H1 (cell line): Measurements from ENCODE around the gene KRTAP10-12. TPM values are rescaled to one million over a fixed set of nuclear protein-coding genes. Genes with fewer than 3 reads are reported as not detected.
A peak's percentile ranks its signal among the peaks of the same experiment; 100 is the strongest.

ENCODE experiments used
- CTCF ChIA-PET: fragments of 300-600 bp; sonication (Branson Sonifier 250); formaldehyde crosslinking; loops from one replicate; lab custom pipeline; 2021; ENCODE audit not compliant: partially characterized antibody; lab: Charles Lee
- POLR2A ChIA-PET: fragments of 300-600 bp; sonication (Branson Sonifier 250); formaldehyde crosslinking; loops from one replicate; lab custom pipeline; 2021; ENCODE audit warnings: inconsistent platforms; ENCODE audit not compliant: partially characterized antibody; lab: Charles Lee
- DNase-seq, 2 experiments: peaks; one replicate each; pipeline versions ENCODE4 v3.0.0 to v3.0.0-alpha.2; 2010 to 2022; ENCODE audit warnings: low spot score in 2 of 2, low read depth in 1 of 2, mixed read lengths in 1 of 2
- FAIRE-seq: peaks from 2 replicates; lab custom pipeline; 2011; peaks lifted over from hg19 to GRCh38; lab: Jason Lieb, UNC
- H2AFZ ChIP-seq: 2 replicates; pipeline ENCODE4 v1.8.1; 2012; ENCODE audit warnings: low read length, inconsistent platforms
- H2AK5ac ChIP-seq: 2 replicates; pipeline ENCODE4 v1.6.1; 2013; ENCODE audit warnings: low read depth, low read length
- H2BK120ac ChIP-seq: replicated peaks from 2 replicates; pipeline ENCODE3; 2013; ENCODE audit warnings: low read depth, low read length, inconsistent platforms
- H2BK12ac ChIP-seq: 2 replicates; pipeline ENCODE4 v1.6.1; 2013; ENCODE audit warnings: low read depth, low read length
- H2BK15ac ChIP-seq: 2 replicates; pipeline ENCODE4 v1.6.1; 2013; ENCODE audit warnings: low read length
- H2BK20ac ChIP-seq: 2 replicates; pipeline ENCODE4 v1.6.1; 2013; ENCODE audit warnings: low read length
- H2BK5ac ChIP-seq: 2 replicates; pipeline ENCODE4 v1.6.1; 2013; ENCODE audit warnings: low read depth, low read length
- H3K14ac ChIP-seq: 2 replicates; pipeline ENCODE4 v1.6.1; 2013; ENCODE audit warnings: inconsistent platforms; ENCODE audit not compliant: insufficient read length
- H3K18ac ChIP-seq: 2 replicates; pipeline ENCODE4 v1.6.1; 2013; ENCODE audit warnings: low read length; ENCODE audit errors: extremely low read depth
- H3K23ac ChIP-seq: 2 replicates; pipeline ENCODE4 v1.6.1; 2013; ENCODE audit warnings: inconsistent platforms; ENCODE audit not compliant: insufficient read length
- H3K23me2 ChIP-seq: 2 replicates; pipeline ENCODE4 v1.6.1; 2013; ENCODE audit warnings: low read depth, low read length
- H3K27ac ChIP-seq: 2 replicates; pipeline ENCODE4 v1.6.1; 2011; ENCODE audit warnings: low read depth, low read length, inconsistent platforms
- H3K27me3 ChIP-seq, 4 experiments: replicated peaks in 1 of 4; 1 replicate in 1 of 4; 2 replicates in 3 of 4; pipeline versions ENCODE4 v1.6.1 to v1.8.1; 2011 to 2013; ENCODE audit warnings: low read length in 3 of 4, mild to moderate bottlenecking in 3 of 4, inconsistent platforms in 2 of 4, mixed read lengths in 2 of 4, moderate library complexity in 1 of 4; ENCODE audit not compliant: control insufficient read depth in 3 of 4, insufficient read depth in 3 of 4; ENCODE audit errors: extremely low read depth in 1 of 4
- H3K36me3 ChIP-seq, 4 experiments: 2 replicates each; pipeline versions ENCODE4 v1.6.1 to v1.8.1; 2011 to 2013; ENCODE audit warnings: mild to moderate bottlenecking in 4 of 4, low read length in 3 of 4, moderate library complexity in 2 of 4, control low read depth in 1 of 4, inconsistent platforms in 1 of 4; ENCODE audit not compliant: insufficient read depth in 4 of 4, control insufficient read depth in 2 of 4
- H3K4ac ChIP-seq: replicated peaks from 2 replicates; pipeline ENCODE3; 2013; ENCODE audit warnings: low read length, low read depth, mixed read lengths, inconsistent platforms; ENCODE audit not compliant: insufficient read length
- H3K4me1 ChIP-seq, 4 experiments: replicated peaks in 1 of 4; 1 replicate in 1 of 4; 2 replicates in 3 of 4; pipeline versions ENCODE4 v1.6.1 to v1.8.1; 2011 to 2013; ENCODE audit warnings: low read length in 3 of 4, inconsistent platforms in 2 of 4, mixed read lengths in 1 of 4; ENCODE audit not compliant: insufficient read depth in 4 of 4, control insufficient read depth in 3 of 4
- H3K4me2 ChIP-seq, 2 experiments: 2 replicates each; pipeline versions ENCODE4 v1.6.1 to v1.8.1; 2011 to 2013; ENCODE audit warnings: low read depth in 2 of 2, low read length in 2 of 2, control low read depth in 1 of 2, inconsistent platforms in 1 of 2, mild to moderate bottlenecking in 1 of 2; ENCODE audit not compliant: insufficient read depth in 1 of 2
- H3K4me3 ChIP-seq, 4 experiments: fragments of 200-600, 300-600 bp in 1 of 4; sonication (generic), shearing (Covaris generic), sonication (Bioruptor Twin) in 1 of 4; 2 replicates each; pipeline versions ENCODE4 v1.5.1 to v1.8.1; 2011 to 2016; ENCODE audit warnings: low read length in 4 of 4, low read depth in 3 of 4, control low read depth in 2 of 4, inconsistent platforms in 2 of 4, mild to moderate bottlenecking in 2 of 4, mixed read lengths in 1 of 4, moderate library complexity in 1 of 4; ENCODE audit not compliant: insufficient read depth in 2 of 4; ENCODE audit errors: extremely low read depth in 1 of 4
- H3K56ac ChIP-seq: replicated peaks from 2 replicates; pipeline ENCODE3; 2013; ENCODE audit warnings: low read depth, mild to moderate bottlenecking, mixed read lengths, low read length, inconsistent platforms; ENCODE audit not compliant: insufficient read length
- H3K79me1 ChIP-seq: 2 replicates; pipeline ENCODE4 v1.6.1; 2013; ENCODE audit warnings: low read depth, low read length, control low read depth
- H3K79me2 ChIP-seq, 2 experiments: 2 replicates each; pipeline versions ENCODE4 v1.6.1 to v1.8.1; 2012 to 2013; ENCODE audit warnings: low read length in 2 of 2, mild to moderate bottlenecking in 2 of 2, inconsistent platforms in 1 of 2; ENCODE audit not compliant: insufficient read depth in 2 of 2, control insufficient read depth in 1 of 2
- H3K9ac ChIP-seq, 4 experiments: replicated peaks in 1 of 4; 1 replicate in 1 of 4; 2 replicates in 3 of 4; pipeline versions ENCODE4 v1.6.1 to v1.8.1; 2011 to 2013; ENCODE audit warnings: low read depth in 3 of 4, low read length in 3 of 4, control low read depth in 2 of 4, mild to moderate bottlenecking in 2 of 4, moderate library complexity in 2 of 4, inconsistent platforms in 1 of 4; ENCODE audit errors: extremely low read depth in 1 of 4
- H3K9me3 ChIP-seq, 2 experiments: 2 replicates each; pipeline versions ENCODE4 v1.6.1 to v1.8.1; 2012 to 2013; ENCODE audit warnings: mild to moderate bottlenecking in 2 of 2, moderate library complexity in 2 of 2, control low read depth in 1 of 2, inconsistent platforms in 1 of 2, low read depth in 1 of 2, low read length in 1 of 2, mixed read lengths in 1 of 2; ENCODE audit not compliant: insufficient read depth in 2 of 2
- H4K20me1 ChIP-seq, 2 experiments: replicated peaks in 1 of 2; 2 replicates each; pipeline versions ENCODE3 to v1.8.1; 2011 to 2013; ENCODE audit warnings: inconsistent platforms in 2 of 2, low read length in 2 of 2, mild to moderate bottlenecking in 1 of 2; ENCODE audit not compliant: insufficient read depth in 2 of 2, control insufficient read depth in 1 of 2
- H4K5ac ChIP-seq: 2 replicates; pipeline ENCODE4 v1.6.1; 2013; ENCODE audit warnings: low read length, low read depth, mixed read lengths, inconsistent platforms; ENCODE audit not compliant: insufficient read length
- H4K8ac ChIP-seq: 2 replicates; pipeline ENCODE4 v1.8.0; 2013; ENCODE audit warnings: mild to moderate bottlenecking, moderate library complexity, low read length, inconsistent platforms; ENCODE audit not compliant: insufficient read depth; ENCODE audit errors: extremely low read depth
- H4K91ac ChIP-seq: replicated peaks from 2 replicates; pipeline ENCODE3; 2013; ENCODE audit warnings: low read length, mixed read lengths, inconsistent platforms; ENCODE audit not compliant: insufficient read length
- BCL11A ChIP-seq, 2 experiments: IDR thresholded peaks; one replicate each; pipeline ENCODE4 v1.6.1; 2011; ENCODE audit warnings: low read depth in 2 of 2, low read length in 2 of 2, mild to moderate bottlenecking in 2 of 2
- CHD2 ChIP-seq: IDR thresholded peaks from 2 replicates; pipeline ENCODE4 v1.6.1; 2012; ENCODE audit warnings: low read length, improper control_type of control experiment
- CTCF ChIP-seq, 3 experiments: IDR thresholded peaks; 1 replicate in 2 of 3; 2 replicates in 1 of 3; pipeline versions ENCODE4 v1.5.1 to v1.6.1; 2011; ENCODE audit warnings: low read length in 3 of 3, mild to moderate bottlenecking in 3 of 3, inconsistent platforms in 2 of 3, low read depth in 1 of 3, moderate library complexity in 1 of 3; ENCODE audit not compliant: insufficient read depth in 1 of 3; ENCODE audit errors: control extremely low read depth in 1 of 3
- KDM4A ChIP-seq: IDR thresholded peaks from one replicate; pipeline ENCODE4 v1.7.1; 2012; ENCODE audit warnings: low read depth, mild to moderate bottlenecking, moderate library complexity, low read length, inconsistent platforms; ENCODE audit not compliant: severe bottlenecking
- RAD21 ChIP-seq, 2 experiments: IDR thresholded peaks in 1 of 2; conservative IDR thresholded peaks in 1 of 2; 2 replicates each; pipeline ENCODE4 v1.6.1; 2011; ENCODE audit warnings: low read depth in 2 of 2, low read length in 2 of 2, improper control_type of control experiment in 1 of 2, inconsistent platforms in 1 of 2, mild to moderate bottlenecking in 1 of 2, moderate library complexity in 1 of 2
- SP1 ChIP-seq: IDR thresholded peaks from 2 replicates; pipeline ENCODE4 v1.6.1; 2011; ENCODE audit warnings: low read depth, low read length
- SRF ChIP-seq: IDR thresholded peaks from 2 replicates; pipeline ENCODE4 v1.6.1; 2011; ENCODE audit warnings: mild to moderate bottlenecking, low read depth, low read length, moderate library complexity
- WGBS, 2 experiments: shearing (Covaris generic) in 1 of 2; methylation state at CpG; one replicate each; pipeline versions ENCODE4 v1.1.6 to v1.1.7; 2013 to 2015; ENCODE audit warnings: low lambda C conversion rate in 2 of 2, mixed read lengths in 2 of 2, inconsistent platforms in 1 of 2, low coverage in 1 of 2, missing lambda C conversion rate in 1 of 2; ENCODE audit not compliant: insufficient replicate concordance in 2 of 2, insufficient coverage in 1 of 2, insufficient read length in 1 of 2; ENCODE audit errors: extremely low coverage in 1 of 2, missing lambda C conversion rate in 1 of 2; 5-methylcytosine and 5-hydroxymethylcytosine counted together
- polyA plus RNA-seq, 7 experiments: library from polyadenylated mRNA; depleted of rRNA in 3 of 7; stranded (reverse) in 5 of 7; unstranded in 2 of 7; fragments of >200 nt in 5 of 7; fragments of 200-250 nt in 2 of 7; gene quantifications; 1 replicate in 5 of 7; 2 replicates in 1 of 7; 4 replicates in 1 of 7; pipeline versions ENCODE4 v1.2.1 to v1.2.3, GENCODE V29; 2011 to 2013; ENCODE audit warnings: missing spikeins in 2 of 7, mixed read lengths in 2 of 7
- total RNA-seq: library from RNA; stranded (reverse); fragmentation: NEBNext Ultra II Directional; extraction: Animal tissue kit (Norgen Biotek cat#: 25700); gene quantifications from 2 replicates; pipeline ENCODE4 v1.2.1, GENCODE V29; 2021

Gene KRTAP10-12
- total and polyA plus RNA-seq, 2 of the 8 experiments (the other 6 are each of a cell fraction or from before 2014, with no cell fraction given) = not detected

GRCh38 chr21:44696572-44696971, 400 bp upstream of the KRTAP10-12 start:
- no peak overlapping the region for H2BK120ac ChIP-seq
- CTCF ChIA-PET = interaction anchor here (0.8 to 3.8 kb wide), 12 partner anchors 11 to 186 kb away, joined by 3 to 15 read pairs (median 4); partner anchors contain the start of gene TSPEAR
- H3K36me3 ChIP-seq = no peaks in the 10 kb centered on the region
- H3K18ac ChIP-seq = peak overlapping the region; percentile 48
- no peak for DNase-seq
- H3K79me2 ChIP-seq = no peaks in the 10 kb centered on the region
- H3K4me1 ChIP-seq = peaks cover 0 to 33% (median 16%) of the 10 kb centered on the region in 4 experiments; a peak in 6 of 7 replicates
- no peak for FAIRE-seq
- peaks cover 0 to 4% of the 10 kb centered on the region in 2 experiments; a peak in 1 of 4 replicates for H3K9me3 ChIP-seq
- POLR2A ChIA-PET = interaction anchor here (1.1 to 1.4 kb wide), 5 partner anchors 11 to 179 kb away, joined by 3 to 5 read pairs (median 4); no protein-coding TSS in a partner anchor
- 79% methylated on average over 10 of the region's 10 CpGs; no CpG with 5 or more reads in 1 of the 2 experiments for WGBS, 2 experiments
- no peak overlapping the region for H2AFZ ChIP-seq
- H3K14ac ChIP-seq = no peak overlapping the region
- no peaks in the 10 kb centered on the region for H3K27me3 ChIP-seq
- H2BK15ac ChIP-seq = no peak overlapping the region
- no peak overlapping the region for H3K4me3 ChIP-seq
- H4K5ac ChIP-seq = no peak overlapping the region
- H2AK5ac ChIP-seq = no peak overlapping the region; the same call in 1 of the 2 replicates
- H4K20me1 ChIP-seq = no peaks in the 10 kb centered on the region
- no peak overlapping the region for H3K56ac ChIP-seq
- H4K8ac ChIP-seq = no peak overlapping the region
- H3K79me1 ChIP-seq = peaks cover 3% of the 10 kb centered on the region; the same call in 1 of the 2 replicates
- H3K9ac ChIP-seq = no peak overlapping the region
- no peak overlapping the region for H2BK20ac ChIP-seq
- H3K27ac ChIP-seq = no peak overlapping the region
- TF ChIP-seq SP1 = no peak
- TF ChIP-seq BCL11A (IDR thresholded peaks at IDR 0.05; ENCODE audit: low read depth in 2 of 2, low read length in 2 of 2) = no peak
- peak in 2 of 3 experiments; percentile 11 to 27; a peak in 3 of 4 replicates for TF ChIP-seq CTCF (IDR thresholded peaks at IDR 0.05; ENCODE audit: control extremely low read depth in 1 of 3, insufficient read depth in 1 of 3, low read depth in 1 of 3, low read length in 3 of 3)
- no peak for TF ChIP-seq KDM4A
- TF ChIP-seq RAD21 (IDR thresholded peaks at IDR 0.05 in 1 of 2, conservative IDR thresholded peaks at IDR 0.05 in 1 of 2; ENCODE audit: low read depth in 2 of 2, low read length in 2 of 2) = peak; percentile 49 to 56
- TF ChIP-seq CHD2 = no peak
- no peak for TF ChIP-seq SRF
- H3K4me2 ChIP-seq = 0 out of 4 replicates have a peak overlapping the region, but pooled peaks of 1 of the 2 experiments have one; percentile 2
- no peak overlapping the region for H3K23ac ChIP-seq
- no peak overlapping the region for H3K4ac ChIP-seq
- 0 out of 2 replicates have a peak overlapping the region, but pooled peaks have one; percentile 56 for H2BK5ac ChIP-seq
- H3K23me2 ChIP-seq = no peaks in the 10 kb centered on the region
- H4K91ac ChIP-seq = no peak overlapping the region
- H2BK12ac ChIP-seq = peak overlapping the region; percentile 60; the same call in 1 of the 2 replicates
